Sigmoid colon (tissue), 7 donors: Measurements from ENCODE around the gene BSND. TPM values are rescaled to one million over a fixed set of nuclear protein-coding genes. Genes with fewer than 3 reads are reported as not detected.

ENCODE experiments used
- DNase-seq: peaks from one replicate; pipeline ENCODE4 v3.0.0-alpha.2; 2019
- H3K27ac ChIP-seq, 4 donors: fragments of 200-600 bp; sonication (generic); one replicate each; pipeline ENCODE4 v1.5.1; 2016 to 2019; ENCODE audit warnings: mild to moderate bottlenecking in 1 of 4
- H3K27me3 ChIP-seq, 3 donors: fragments of 200-600 bp; sonication (generic); one replicate each; pipeline ENCODE4 v1.5.1; 2019; ENCODE audit warnings: mild to moderate bottlenecking in 1 of 3
- H3K36me3 ChIP-seq, 4 donors: fragments of 200-600 bp; sonication (generic); one replicate each; pipeline ENCODE4 v1.5.1; 2016 to 2019
- H3K4me1 ChIP-seq, 4 donors: fragments of 200-600 bp; sonication (generic); one replicate each; pipeline ENCODE4 v1.5.1; 2017 to 2019
- H3K4me3 ChIP-seq, 4 donors: fragments of 200-600 bp; sonication (generic); one replicate each; pipeline ENCODE4 v1.5.1; 2017 to 2019; ENCODE audit warnings: mild to moderate bottlenecking in 2 of 4, moderate library complexity in 1 of 4
- H3K9me3 ChIP-seq, 4 donors: fragments of 200-600 bp in 3 of 4; sonication (generic) in 3 of 4; one replicate each; pipeline versions ENCODE4 v1.5.1 to v1.6.1; 2013 to 2019
- CTCF ChIP-seq, 4 experiments: fragments of 450-650 bp in 3 of 4; fragments of 200-600 bp in 1 of 4; IDR thresholded peaks; one replicate each; pipeline ENCODE4 v1.5.1; 2016 to 2019; ENCODE audit warnings: antibody characterized with exemption in 4 of 4, mild to moderate bottlenecking in 3 of 4, moderate library complexity in 2 of 4
- EP300 ChIP-seq, 4 donors: sonication (generic); formaldehyde crosslinking; IDR thresholded peaks; one replicate each; pipeline ENCODE4 v1.6.1; 2017; ENCODE audit warnings: antibody characterized with exemption in 4 of 4
- POLR2A ChIP-seq, 2 donors: fragments of 450-650 bp; IDR thresholded peaks; one replicate each; pipeline ENCODE4 v1.6.1; 2016; ENCODE audit warnings: antibody characterized with exemption in 2 of 2, mild to moderate bottlenecking in 2 of 2, moderate library complexity in 2 of 2
- POLR2AphosphoS5 ChIP-seq, 4 donors: sonication (generic); formaldehyde crosslinking; IDR thresholded peaks; one replicate each; pipeline ENCODE4 v1.6.1; 2017; ENCODE audit warnings: antibody characterized with exemption in 4 of 4
- WGBS, 2 donors: extraction: QIAGEN DNeasy Blood & Tissue Kit; methylation state at CpG; one replicate each; pipeline ENCODE4 v1.1.7; 2013; 5-methylcytosine and 5-hydroxymethylcytosine counted together
- intact Hi-C: fragments of 100-400 bp; cut with DNase I; formaldehyde crosslinking; loops from one replicate; pipeline ENCODE4 v1.15.1; 2023
- polyA plus RNA-seq, 3 donors: library from polyadenylated mRNA; stranded (reverse); fragments of 200-250 nt; gene quantifications; one replicate each; pipeline ENCODE4 v1.2.3, GENCODE V29; 2013
- total RNA-seq, 4 donors: library from RNA; depleted of rRNA; stranded (reverse); fragments of >200 nt; gene quantifications; one replicate each; pipeline ENCODE4 v1.1.0, GENCODE V29; 2016
- donor health status: healthy with polysubstance abuse.
- donor health status: Bipolar disorder and iron deficiency.
- donor health status: healthy.

BSND gene
- total and polyA plus RNA-seq, 7 donors: not detected

GRCh38 chr1:55049271-55049913, 50.7 kb downstream of the BSND start:
- H3K36me3 ChIP-seq: no peaks in the 10 kb centered on the region
- peaks cover 0 to 9% (median 7%) of the 10 kb centered on the region in 4 donors for H3K4me1 ChIP-seq
- no peak for TF ChIP-seq POLR2AphosphoS5 (IDR thresholded peaks at IDR 0.05)
- no peak for TF ChIP-seq CTCF (IDR thresholded peaks at IDR 0.05)
- no peak for TF ChIP-seq EP300 (IDR thresholded peaks at IDR 0.05)
- no peak for TF ChIP-seq POLR2A (IDR thresholded peaks at IDR 0.05)
- no peaks in the 10 kb centered on the region for H3K27me3 ChIP-seq
- no peaks in the 10 kb centered on the region for H3K9me3 ChIP-seq
- WGBS, 2 donors: 86 to 90% methylated on average over 9 of the region's 9 CpGs
- H3K4me3 ChIP-seq: no peak overlapping the region
- H3K27ac ChIP-seq: no peak overlapping the region
- intact Hi-C loops: no loop called here
- DNase-seq: no peak

GRCh38 chr1:55049914-55050278, 51.2 kb downstream of the BSND start:
- H3K9me3 ChIP-seq: no peaks in the 10 kb centered on the region
- H3K4me3 ChIP-seq: no peak overlapping the region
- TF ChIP-seq CTCF (IDR thresholded peaks at IDR 0.05): no peak
- no peak for TF ChIP-seq POLR2A (IDR thresholded peaks at IDR 0.05)
- TF ChIP-seq POLR2AphosphoS5 (IDR thresholded peaks at IDR 0.05): no peak
- TF ChIP-seq EP300 (IDR thresholded peaks at IDR 0.05): no peak
- no peak for DNase-seq
- WGBS, 2 donors: 17 to 59% methylated on average over 9 of the region's 9 CpGs
- peaks cover 0 to 9% (median 7%) of the 10 kb centered on the region in 4 donors for H3K4me1 ChIP-seq
- intact Hi-C loops: no loop called here
- H3K27ac ChIP-seq: no peak overlapping the region
- no peaks in the 10 kb centered on the region for H3K36me3 ChIP-seq
- H3K27me3 ChIP-seq: no peaks in the 10 kb centered on the region

- Histone ChIP-seq H3K9me3 (no peaks in the 10 kb centered on the region), H3K4me1 (peaks cover 0 to 9% (median 7%) of the 10 kb centered on the region in 4 donors), H3K27ac (no peak overlapping the region), H3K4me3 (no peak overlapping the region), H3K27me3 (no peaks in the 10 kb centered on the region), H3K36me3 (no peaks in the 10 kb centered on the region)
- no peak for DNase-seq
- intact Hi-C loops: no loop called here
- 80 to 82% methylated on average over 9 of the region's 9 CpGs for WGBS, 2 donors
- TF ChIP-seq POLR2AphosphoS5 (IDR thresholded peaks at IDR 0.05) (no peak), POLR2A (IDR thresholded peaks at IDR 0.05) (no peak), CTCF (IDR thresholded peaks at IDR 0.05) (no peak), EP300 (IDR thresholded peaks at IDR 0.05) (no peak)
Measured at GRCh38 chr1:55050283-55050682, 51.5 kb downstream of the BSND start.

GRCh38 chr1:55051169-55051568, 52.4 kb downstream of the BSND start:
- Histone ChIP-seq H3K27ac (no peak overlapping the region), H3K27me3 (no peaks in the 10 kb centered on the region), H3K9me3 (no peaks in the 10 kb centered on the region), H3K4me3 (no peak overlapping the region), H3K36me3 (no peaks in the 10 kb centered on the region), H3K4me1 (peaks cover 0 to 9% (median 7%) of the 10 kb centered on the region in 4 donors)
- DNase-seq: no peak
- intact Hi-C loops: no loop called here
- no peak for TF ChIP-seq CTCF (IDR thresholded peaks at IDR 0.05)
- no peak for TF ChIP-seq POLR2AphosphoS5 (IDR thresholded peaks at IDR 0.05)
- no peak for TF ChIP-seq EP300 (IDR thresholded peaks at IDR 0.05)
- no peak for TF ChIP-seq POLR2A (IDR thresholded peaks at IDR 0.05)
- 96% methylated on average over 5 of the region's 5 CpGs for WGBS, 2 donors

- Histone ChIP-seq H3K4me1 (peaks cover 0 to 9% (median 7%) of the 10 kb centered on the region in 4 donors), H3K27me3 (no peaks in the 10 kb centered on the region), H3K27ac (no peak overlapping the region), H3K36me3 (no peaks in the 10 kb centered on the region), H3K9me3 (no peaks in the 10 kb centered on the region), H3K4me3 (no peak overlapping the region)
- intact Hi-C loops: no loop called here
- TF ChIP-seq EP300 (IDR thresholded peaks at IDR 0.05) (no peak), POLR2AphosphoS5 (IDR thresholded peaks at IDR 0.05) (no peak), POLR2A (IDR thresholded peaks at IDR 0.05) (no peak), CTCF (IDR thresholded peaks at IDR 0.05) (no peak)
- 75 to 78% methylated on average over 9 of the region's 9 CpGs for WGBS, 2 donors
- no peak for DNase-seq
Measured at GRCh38 chr1:55051621-55052020, 52.9 kb downstream of the BSND start.
